Neural cell (in vitro differentiated cells): ENCODE data around the gene FHDC1. TPM values are rescaled to one million over a fixed set of nuclear protein-coding genes. Genes with fewer than 3 reads are reported as not detected.

Experiments used
- H2AFZ ChIP-seq: fragments of 200-600, 300-800 bp; sonication (generic), shearing (Covaris generic); 2 replicates; pipeline ENCODE4 v1.6.0; 2014; ENCODE audit warnings: low read depth, mild to moderate bottlenecking, antibody characterized with exemption, low read length, moderate library complexity
- H3F3A ChIP-seq: fragments of 200-600 bp; shearing (Covaris generic); 2 replicates; pipeline ENCODE4 v1.6.1; 2016; ENCODE audit warnings: mild to moderate bottlenecking, moderate library complexity, mixed read lengths, antibody characterized with exemption, low read length; ENCODE audit not compliant: insufficient read depth, poor library complexity, severe bottlenecking
- H3K27ac ChIP-seq: fragments of 200-600, 300-800 bp; sonication (generic), shearing (Covaris generic); 2 replicates; pipeline ENCODE4 v1.5.1; 2014; ENCODE audit warnings: mild to moderate bottlenecking, low read length, moderate library complexity
- H3K27me3 ChIP-seq: fragments of 300-800, 200-600 bp; sonication (generic), shearing (Covaris generic); 2 replicates; pipeline ENCODE4 v1.6.0; 2014; ENCODE audit warnings: mild to moderate bottlenecking, low read depth, low read length, moderate library complexity; ENCODE audit not compliant: insufficient read depth
- H3K36me3 ChIP-seq: fragments of 300-800, 200-600 bp; sonication (generic), shearing (Covaris generic); 2 replicates; pipeline ENCODE4 v1.5.1; 2014; ENCODE audit warnings: mild to moderate bottlenecking, antibody characterized with exemption, low read length, moderate library complexity; ENCODE audit not compliant: insufficient read depth
- H3K4me2 ChIP-seq: fragments of 300-800, 200-600 bp; sonication (generic), shearing (Covaris generic); 2 replicates; pipeline ENCODE4 v1.6.0; 2014; ENCODE audit warnings: mild to moderate bottlenecking, low read length
- H3K4me3 ChIP-seq: fragments of 300-800, 200-600 bp; sonication (generic), shearing (Covaris generic); 2 replicates; pipeline ENCODE4 v1.5.1; 2014; ENCODE audit warnings: mild to moderate bottlenecking, low read length, moderate library complexity
- H3K79me2 ChIP-seq: fragments of 200-600 bp; shearing (Covaris generic); replicated peaks from 2 replicates; pipeline ENCODE4 v1.6.0; 2014; ENCODE audit warnings: mild to moderate bottlenecking, low read length, moderate library complexity; ENCODE audit not compliant: insufficient read depth
- H3K9ac ChIP-seq: fragments of 300-800, 200-600 bp; sonication (generic), shearing (Covaris generic); 2 replicates; pipeline ENCODE4 v1.6.1; 2016; ENCODE audit warnings: mild to moderate bottlenecking, low read length, mixed read lengths
- H3K9me2 ChIP-seq: fragments of 200-600 bp; shearing (Covaris generic); 2 replicates; pipeline ENCODE4 v1.6.1; 2016; ENCODE audit warnings: mild to moderate bottlenecking, low read length, mixed read lengths; ENCODE audit not compliant: insufficient read depth
- H3K9me3 ChIP-seq: fragments of 200-600, 300-800 bp; sonication (generic), shearing (Covaris generic); 2 replicates; pipeline ENCODE4 v1.6.1; 2016; ENCODE audit warnings: mild to moderate bottlenecking, mixed run types, low read length, moderate library complexity, mixed read lengths
- H4K20me1 ChIP-seq: fragments of 200-600 bp; shearing (Covaris generic); 2 replicates; pipeline ENCODE4 v1.6.1; 2016; ENCODE audit warnings: mild to moderate bottlenecking, mixed run types; ENCODE audit not compliant: insufficient read depth
- CTCF ChIP-seq: fragments of 450-650 bp; IDR thresholded peaks from 2 replicates; pipeline ENCODE4 v1.5.1; 2014; ENCODE audit warnings: antibody characterized with exemption, mild to moderate bottlenecking, moderate library complexity; ENCODE audit not compliant: poor library complexity, severe bottlenecking
- EP300 ChIP-seq: fragments of 450-650 bp; conservative IDR thresholded peaks from 2 replicates; pipeline ENCODE4 v1.6.1; 2014; ENCODE audit warnings: antibody characterized with exemption, mild to moderate bottlenecking, moderate library complexity; ENCODE audit not compliant: poor library complexity, severe bottlenecking
- EZH2 ChIP-seq: fragments of 200-600, 300-800 bp; shearing (Covaris generic), sonication (generic); IDR thresholded peaks from 2 replicates; pipeline ENCODE4 v1.6.1; 2014; ENCODE audit warnings: antibody characterized with exemption, low read length, borderline replicate concordance, mild to moderate bottlenecking; ENCODE audit not compliant: insufficient read depth, poor library complexity, severe bottlenecking
- MXI1 ChIP-seq: fragments of 450-650 bp; conservative IDR thresholded peaks from 2 replicates; pipeline ENCODE4 v1.6.1; 2014; ENCODE audit warnings: antibody characterized with exemption, mild to moderate bottlenecking; ENCODE audit not compliant: poor library complexity, severe bottlenecking
- POLR2AphosphoS5 ChIP-seq: IDR thresholded peaks from 2 replicates; pipeline ENCODE4 v1.6.1; 2012
- RAD21 ChIP-seq: fragments of 450-650 bp; conservative IDR thresholded peaks from 2 replicates; pipeline ENCODE4 v1.6.1; 2014; ENCODE audit warnings: antibody characterized with exemption, mild to moderate bottlenecking, moderate library complexity
- SMC3 ChIP-seq: fragments of 450-650 bp; conservative IDR thresholded peaks from 2 replicates; pipeline ENCODE4 v1.6.1; 2014; ENCODE audit warnings: antibody characterized with exemption, mild to moderate bottlenecking, moderate library complexity; ENCODE audit not compliant: poor library complexity
- TAF1 ChIP-seq: IDR thresholded peaks from 2 replicates; pipeline ENCODE4 v1.6.1; 2012; ENCODE audit warnings: low read depth
- polyA plus RNA-seq: library from polyadenylated mRNA; depleted of rRNA; stranded (reverse); fragments of >200 nt; gene quantifications from 2 replicates; pipeline ENCODE4 v1.2.3, GENCODE V29; 2014
- TF ChIP-seq, protein P1 (sequence below): IDR thresholded peaks from 2 replicates; pipeline ENCODE4 v1.6.1; 2012; ENCODE audit warnings: borderline replicate concordance

The FHDC1 gene
- polyA plus RNA-seq, 1 donor from 2014 or later = 11.4 TPM

GRCh38 chr4:153013202-153013977, 77.3 kb downstream of the FHDC1 start:
- no peaks in the 10 kb centered on the region for H3K9me2 ChIP-seq
- TF ChIP-seq EP300 = no peak
- TF ChIP-seq SMC3 = no peak
- TF ChIP-seq TAF1 = no peak
- no peak for TF ChIP-seq CTCF
- no peak for TF ChIP-seq EZH2
- no peak for TF ChIP-seq MXI1
- TF ChIP-seq, protein P1, sequence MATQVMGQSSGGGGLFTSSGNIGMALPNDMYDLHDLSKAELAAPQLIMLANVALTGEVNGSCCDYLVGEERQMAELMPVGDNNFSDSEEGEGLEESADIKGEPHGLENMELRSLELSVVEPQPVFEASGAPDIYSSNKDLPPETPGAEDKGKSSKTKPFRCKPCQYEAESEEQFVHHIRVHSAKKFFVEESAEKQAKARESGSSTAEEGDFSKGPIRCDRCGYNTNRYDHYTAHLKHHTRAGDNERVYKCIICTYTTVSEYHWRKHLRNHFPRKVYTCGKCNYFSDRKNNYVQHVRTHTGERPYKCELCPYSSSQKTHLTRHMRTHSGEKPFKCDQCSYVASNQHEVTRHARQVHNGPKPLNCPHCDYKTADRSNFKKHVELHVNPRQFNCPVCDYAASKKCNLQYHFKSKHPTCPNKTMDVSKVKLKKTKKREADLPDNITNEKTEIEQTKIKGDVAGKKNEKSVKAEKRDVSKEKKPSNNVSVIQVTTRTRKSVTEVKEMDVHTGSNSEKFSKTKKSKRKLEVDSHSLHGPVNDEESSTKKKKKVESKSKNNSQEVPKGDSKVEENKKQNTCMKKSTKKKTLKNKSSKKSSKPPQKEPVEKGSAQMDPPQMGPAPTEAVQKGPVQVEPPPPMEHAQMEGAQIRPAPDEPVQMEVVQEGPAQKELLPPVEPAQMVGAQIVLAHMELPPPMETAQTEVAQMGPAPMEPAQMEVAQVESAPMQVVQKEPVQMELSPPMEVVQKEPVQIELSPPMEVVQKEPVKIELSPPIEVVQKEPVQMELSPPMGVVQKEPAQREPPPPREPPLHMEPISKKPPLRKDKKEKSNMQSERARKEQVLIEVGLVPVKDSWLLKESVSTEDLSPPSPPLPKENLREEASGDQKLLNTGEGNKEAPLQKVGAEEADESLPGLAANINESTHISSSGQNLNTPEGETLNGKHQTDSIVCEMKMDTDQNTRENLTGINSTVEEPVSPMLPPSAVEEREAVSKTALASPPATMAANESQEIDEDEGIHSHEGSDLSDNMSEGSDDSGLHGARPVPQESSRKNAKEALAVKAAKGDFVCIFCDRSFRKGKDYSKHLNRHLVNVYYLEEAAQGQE = no peak
- no peak for TF ChIP-seq RAD21
- TF ChIP-seq POLR2AphosphoS5 = no peak
- H3K9me3 ChIP-seq = no peaks in the 10 kb centered on the region
- H3F3A ChIP-seq = no peaks in the 10 kb centered on the region
- no peaks in the 10 kb centered on the region for H4K20me1 ChIP-seq
- H3K4me3 ChIP-seq = no peak overlapping the region
- no peaks in the 10 kb centered on the region for H3K79me2 ChIP-seq
- no peak overlapping the region for H3K9ac ChIP-seq
- H3K36me3 ChIP-seq = no peaks in the 10 kb centered on the region
- no peak overlapping the region for H2AFZ ChIP-seq
- H3K27me3 ChIP-seq = no peaks in the 10 kb centered on the region
- no peak overlapping the region for H3K27ac ChIP-seq
- no peak overlapping the region for H3K4me2 ChIP-seq

DNA sequence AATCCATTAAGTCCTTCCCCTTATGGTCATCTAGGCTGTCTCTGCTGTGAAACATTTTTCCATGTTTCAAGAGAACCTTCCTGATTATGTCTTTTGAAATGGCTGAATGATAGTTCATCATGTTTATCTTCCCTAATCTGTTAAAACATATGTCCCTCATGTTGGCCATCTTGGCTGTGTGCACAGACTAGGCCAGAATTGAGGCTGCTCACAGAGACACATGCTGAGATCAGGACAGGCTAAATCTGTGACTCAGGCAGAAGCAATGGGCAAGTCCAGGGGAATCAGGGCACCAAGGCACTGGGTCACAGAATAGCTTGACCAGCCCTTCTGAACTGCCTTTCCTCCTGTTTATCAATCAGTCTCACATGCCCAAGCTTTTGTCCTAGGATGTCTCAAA, 78.3 kb downstream of the FHDC1 start:
- Histone ChIP-seq H3K79me2 (no peaks in the 10 kb centered on the region), H3K4me2 (no peak overlapping the region), H3K9ac (no peak overlapping the region), H3K4me3 (no peak overlapping the region), H3K27ac (no peak overlapping the region), H3K36me3 (no peaks in the 10 kb centered on the region), H4K20me1 (no peaks in the 10 kb centered on the region), H2AFZ (no peak overlapping the region), H3K9me2 (no peaks in the 10 kb centered on the region), H3F3A (no peaks in the 10 kb centered on the region), H3K27me3 (no peaks in the 10 kb centered on the region), H3K9me3 (no peaks in the 10 kb centered on the region)
- TF ChIP-seq, protein P1 = no peak
- no peak for TF ChIP-seq EP300
- TF ChIP-seq MXI1 = no peak
- TF ChIP-seq SMC3 = no peak
- no peak for TF ChIP-seq EZH2
- no peak for TF ChIP-seq CTCF
- no peak for TF ChIP-seq TAF1
- no peak for TF ChIP-seq RAD21
- no peak for TF ChIP-seq POLR2AphosphoS5
